Stimulated activated naive CD4-positive, alpha-beta T cell (primary cell): Measurements from ENCODE around the gene FARS2.

ENCODE experiments used
- DNase-seq, 6 experiments: peaks; one replicate each; lab custom pipeline; 2025; lab: John Stamatoyannopoulos, UW

The FARS2 gene

GRCh38 chr6:5469101-5469846 lies 208.0 kb downstream of the FARS2 start:
- DNase-seq: no peak

- DNase-seq: peak; percentile 7 to 62 (median 33)
Observed at GRCh38 chr6:5471044-5471443, 209.7 kb downstream of the FARS2 start.

GRCh38 chr6:5471637-5472398 lies 210.5 kb downstream of the FARS2 start:
- DNase-seq: no peak

- no peak for DNase-seq
Observed at GRCh38 chr6:5472571-5472970, 211.3 kb downstream of the FARS2 start.

GRCh38 chr6:5475779-5476178 lies 214.5 kb downstream of the FARS2 start:
- no peak for DNase-seq

- no peak for DNase-seq
Observed at GRCh38 chr6:5478380-5478779, 217.1 kb downstream of the FARS2 start.

- DNase-seq: no peak
Observed at GRCh38 chr6:5481033-5481432, 219.7 kb downstream of the FARS2 start.

GRCh38 chr6:5481750-5482149 lies 220.4 kb downstream of the FARS2 start:
- no peak for DNase-seq

GRCh38 chr6:5482619-5483018 lies 221.3 kb downstream of the FARS2 start:
- DNase-seq: no peak

- DNase-seq: no peak
Observed at GRCh38 chr6:5484692-5485091, 223.4 kb downstream of the FARS2 start.

GRCh38 chr6:5486214-5486613 lies 224.9 kb downstream of the FARS2 start:
- DNase-seq: no peak

GRCh38 chr6:5490501-5491069 lies 229.3 kb downstream of the FARS2 start:
- DNase-seq: no peak

- no peak for DNase-seq
Observed at GRCh38 chr6:5492356-5492755, 231.0 kb downstream of the FARS2 start.

- DNase-seq: no peak
Observed at GRCh38 chr6:5493806-5494205, 232.5 kb downstream of the FARS2 start.

GRCh38 chr6:5497896-5498578 lies 236.7 kb downstream of the FARS2 start:
- DNase-seq: no peak

GRCh38 chr6:5498579-5498899 lies 237.2 kb downstream of the FARS2 start:
- no peak for DNase-seq

GRCh38 chr6:5499644-5500306 lies 238.5 kb downstream of the FARS2 start:
- no peak for DNase-seq

- no peak for DNase-seq
Observed at GRCh38 chr6:5501837-5502236, 240.5 kb downstream of the FARS2 start.

- no peak for DNase-seq
Observed at GRCh38 chr6:5504078-5504477, 242.8 kb downstream of the FARS2 start.

- no peak for DNase-seq
Observed at GRCh38 chr6:5506149-5506548, 244.8 kb downstream of the FARS2 start.

GRCh38 chr6:5506597-5506996 lies 245.3 kb downstream of the FARS2 start:
- DNase-seq: no peak

- peak in 3 of 6 experiments; percentile 32 to 55 (median 42) for DNase-seq
Observed at GRCh38 chr6:5507131-5507681, 245.9 kb downstream of the FARS2 start.
